Glomerular visceral epithelial cell (primary cell): ENCODE data around the gene CUL4A.
"Not testable (repeated sequence)": the region's sequence is repeated elsewhere in the genome, so short reads cannot be mapped to it uniquely, and the experiment has no call there.

Source experiments
- DNase-seq: peaks from one replicate; pipeline ENCODE4 v3.0.0-alpha.2; 2016; ENCODE audit errors: extremely low spot score

CUL4A gene

DNA sequence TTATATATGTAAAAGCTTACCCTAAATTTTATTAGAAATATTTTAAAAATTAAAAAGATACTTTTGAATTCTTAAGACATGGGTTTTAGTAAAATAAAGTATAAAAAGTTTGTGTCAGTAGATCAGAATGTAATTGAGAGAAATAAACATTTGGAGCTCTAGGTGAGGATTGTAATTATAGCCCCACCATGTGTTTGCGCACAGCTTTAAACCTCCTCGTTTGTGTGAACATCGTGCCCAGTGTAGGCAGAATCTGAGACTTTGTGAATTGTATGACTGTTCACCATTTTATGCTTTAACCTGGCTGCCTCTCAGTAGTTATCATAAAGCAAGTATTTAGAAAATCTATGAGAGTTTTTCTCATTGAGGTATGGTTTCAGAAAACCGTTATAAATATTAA lies 29.1 kb downstream of the CUL4A start:
- no peak for DNase-seq

DNA sequence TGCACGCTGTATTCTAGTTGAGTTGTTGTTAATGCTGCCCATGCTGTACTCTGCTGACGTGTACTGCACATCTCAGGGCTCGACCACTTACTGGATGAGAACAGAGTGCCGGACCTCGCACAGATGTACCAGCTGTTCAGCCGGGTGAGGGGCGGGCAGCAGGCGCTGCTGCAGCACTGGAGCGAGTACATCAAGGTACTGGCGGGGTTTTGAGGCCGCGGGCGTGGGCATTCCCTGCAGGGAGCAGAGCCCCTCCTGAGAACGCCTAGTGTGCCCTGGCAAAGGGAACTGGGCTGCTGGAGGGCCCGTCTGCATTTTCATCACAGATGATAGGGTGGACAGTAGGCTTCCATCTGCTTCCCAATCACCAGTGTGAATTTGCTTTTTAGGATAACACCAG lies 29.9 kb downstream of the CUL4A start:
- DNase-seq: no peak

GRCh38 chr13:113239986-113240385 lies 30.6 kb downstream of the CUL4A start:
- no peak for DNase-seq

- DNase-seq: not testable (repeated sequence)
Observed at GRCh38 chr13:113241623-113242022, 32.2 kb downstream of the CUL4A start.

- DNase-seq: no peak
Observed at GRCh38 chr13:113243847-113244246, 34.4 kb downstream of the CUL4A start.

GRCh38 chr13:113245849-113246796 lies 36.7 kb downstream of the CUL4A start:
- peak; percentile 16 for DNase-seq

GRCh38 chr13:113252516-113253095 lies 43.2 kb downstream of the CUL4A start:
- DNase-seq: no peak

DNA sequence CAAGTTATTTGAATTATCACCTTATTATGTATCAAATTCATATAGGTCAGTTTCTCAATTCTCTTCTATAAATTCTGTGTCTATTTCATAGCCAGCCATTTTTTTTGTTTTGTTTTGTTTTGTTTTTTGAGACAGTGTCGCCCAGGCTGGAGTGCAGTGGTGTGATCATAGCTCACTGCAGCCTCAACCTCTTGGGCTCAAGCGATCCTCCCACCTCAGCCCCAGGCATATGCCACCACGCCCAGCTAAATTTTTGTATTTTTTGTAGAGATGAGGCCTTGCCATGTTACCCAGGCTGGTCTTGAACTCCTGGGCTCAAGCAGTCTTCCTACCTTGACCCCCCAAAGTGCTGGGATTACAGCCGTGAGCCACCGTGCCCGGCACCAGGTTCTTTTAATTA lies 48.5 kb downstream of the CUL4A start:
- not testable (repeated sequence) for DNase-seq

GRCh38 chr13:113258321-113259054 lies 49.1 kb downstream of the CUL4A start:
- DNase-seq: no peak

DNA sequence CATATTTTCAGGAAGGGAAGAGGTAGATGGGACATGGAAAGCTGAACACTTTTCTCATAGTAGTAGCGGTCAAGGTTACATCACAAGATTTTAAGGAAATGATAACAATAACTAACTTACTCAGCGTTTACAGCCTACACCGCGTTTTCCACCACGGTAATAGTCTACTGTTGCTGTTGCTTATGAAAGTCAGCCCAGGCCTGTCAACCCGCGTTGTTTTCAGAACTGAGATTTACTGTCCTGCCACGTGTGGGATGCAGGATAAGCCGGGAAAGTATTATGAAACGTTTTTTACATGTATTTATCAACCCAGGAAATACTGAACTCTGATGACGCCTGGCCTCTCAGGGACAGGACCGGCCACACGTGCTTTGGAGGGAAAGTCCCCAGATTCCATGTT lies 51.6 kb downstream of the CUL4A start:
- DNase-seq: no peak

DNA sequence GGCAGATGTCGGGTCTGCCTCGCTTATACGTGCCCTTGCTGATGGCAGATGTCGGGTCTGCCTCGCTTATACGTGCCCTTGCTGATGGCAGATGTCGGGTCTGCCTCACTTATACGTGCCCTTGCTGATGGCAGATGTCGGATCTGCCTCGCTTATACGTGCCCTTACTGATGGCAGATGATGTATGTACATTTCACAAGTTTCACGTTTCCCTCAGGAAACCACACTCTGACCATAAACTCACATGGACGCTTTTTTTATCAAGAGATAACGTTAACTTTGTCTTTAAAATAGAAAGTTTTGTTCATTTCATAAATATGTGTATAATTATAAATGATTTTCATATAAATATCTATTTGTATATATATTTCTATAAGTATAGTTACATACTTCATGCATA lies 53.6 kb downstream of the CUL4A start:
- DNase-seq: not testable (repeated sequence)

DNA sequence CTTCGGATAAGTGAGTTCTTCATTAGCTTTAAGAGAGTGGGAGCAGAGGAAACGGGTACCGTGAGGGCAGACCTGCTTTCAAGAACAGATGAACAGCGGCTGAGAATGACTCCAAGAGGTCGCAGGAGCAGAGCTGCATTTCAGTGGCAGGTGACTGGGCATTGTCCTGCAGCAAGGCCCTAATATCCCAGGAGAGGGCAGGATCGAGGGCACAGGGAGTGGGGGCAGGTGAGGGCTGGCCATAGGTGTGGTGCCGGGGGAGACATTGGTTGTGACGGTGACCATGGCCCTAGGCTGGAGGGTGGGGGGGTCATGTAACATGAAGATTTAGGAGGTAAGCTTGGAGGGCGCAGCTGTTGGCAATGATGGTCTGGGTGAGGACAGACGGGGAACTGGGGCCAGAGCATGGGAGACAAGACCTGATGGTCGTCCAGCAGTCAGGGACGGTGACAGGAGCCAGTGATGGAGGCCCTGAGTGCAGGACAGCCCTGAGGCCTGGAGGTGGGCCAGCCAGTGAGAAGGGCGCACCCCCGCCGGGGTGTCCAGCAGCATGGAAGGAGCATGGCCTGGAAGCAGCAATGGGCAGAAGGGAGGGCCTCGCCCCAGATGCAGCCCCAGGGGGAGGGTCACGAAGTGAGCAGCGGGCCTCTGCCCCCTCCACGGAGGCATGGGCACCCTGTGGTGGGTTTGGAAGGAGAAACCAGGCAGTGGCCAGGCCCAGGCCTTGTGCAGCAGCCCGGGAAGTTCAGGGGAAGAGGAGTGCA lies 58.4 kb downstream of the CUL4A start:
- DNase-seq: no peak

DNA sequence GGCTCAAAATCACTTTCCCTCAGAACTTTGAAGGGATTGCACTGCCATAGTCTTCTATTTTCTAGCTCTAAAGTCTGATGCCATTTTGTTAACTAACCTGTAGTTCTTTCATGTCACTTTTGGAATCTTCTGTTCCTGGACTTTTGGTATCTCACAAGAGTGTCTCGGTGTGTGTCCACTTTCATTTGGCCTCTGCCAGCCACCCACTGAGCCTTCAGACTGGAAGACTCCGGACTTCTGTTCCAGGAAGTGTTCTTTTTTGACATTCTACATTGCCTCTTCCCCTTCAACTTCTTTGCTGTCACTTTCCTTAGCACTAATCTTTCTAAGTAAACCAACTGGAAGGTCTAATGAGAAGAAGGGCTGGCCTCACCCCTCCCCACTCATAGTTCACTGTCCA lies 62.6 kb downstream of the CUL4A start:
- no peak for DNase-seq

DNA sequence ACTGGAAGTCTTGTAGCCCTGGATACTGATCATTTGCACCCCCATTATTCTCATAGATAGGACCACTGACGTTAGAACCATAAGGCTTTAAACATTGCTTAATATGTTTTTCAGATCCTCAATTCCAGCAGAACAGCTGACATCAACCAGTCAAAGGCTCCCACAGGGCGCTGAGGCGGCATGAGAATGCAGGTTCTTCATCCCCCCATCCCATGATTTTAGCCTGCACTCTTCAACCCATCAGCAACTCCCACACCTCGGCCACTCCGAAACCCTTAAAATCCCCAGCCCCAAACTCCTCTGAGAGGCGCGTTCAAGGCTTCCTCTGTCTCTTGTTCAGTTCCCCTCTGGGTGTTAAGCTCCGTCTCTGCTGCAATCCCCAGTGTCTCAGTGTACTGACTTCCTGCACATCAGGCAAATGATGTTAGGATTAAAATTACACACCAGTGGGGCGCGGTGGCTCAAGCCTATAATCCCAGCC lies 63.3 kb downstream of the CUL4A start:
- DNase-seq: no peak

- DNase-seq: no peak
Observed at GRCh38 chr13:113273321-113273720, 63.9 kb downstream of the CUL4A start.

GRCh38 chr13:113273851-113274590 lies 64.6 kb downstream of the CUL4A start:
- peak; percentile 82 for DNase-seq

DNA sequence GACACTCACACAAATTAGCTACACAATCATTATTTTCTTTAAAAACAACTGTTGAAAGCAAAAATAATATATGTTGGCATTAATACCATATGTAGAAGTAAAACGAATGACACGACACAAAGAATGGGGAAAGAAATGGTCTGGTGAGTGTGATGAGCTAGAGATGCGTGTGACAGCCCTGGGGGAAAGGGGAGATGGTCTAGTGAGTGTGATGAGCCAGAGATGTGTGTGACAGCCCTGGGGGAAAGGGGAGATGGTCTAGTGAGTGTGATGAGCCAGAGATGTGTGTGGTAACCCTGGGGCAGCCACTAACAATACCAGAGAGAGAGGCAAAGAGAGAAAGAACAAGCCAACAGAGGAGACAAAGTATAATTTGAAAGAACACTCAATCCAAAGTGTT lies 65.3 kb downstream of the CUL4A start:
- DNase-seq: no peak

GRCh38 chr13:113275387-113275786 lies 66.0 kb downstream of the CUL4A start:
- peak; percentile 71 for DNase-seq

- DNase-seq: no peak
Observed at GRCh38 chr13:113280126-113280525, 70.7 kb downstream of the CUL4A start.

DNA sequence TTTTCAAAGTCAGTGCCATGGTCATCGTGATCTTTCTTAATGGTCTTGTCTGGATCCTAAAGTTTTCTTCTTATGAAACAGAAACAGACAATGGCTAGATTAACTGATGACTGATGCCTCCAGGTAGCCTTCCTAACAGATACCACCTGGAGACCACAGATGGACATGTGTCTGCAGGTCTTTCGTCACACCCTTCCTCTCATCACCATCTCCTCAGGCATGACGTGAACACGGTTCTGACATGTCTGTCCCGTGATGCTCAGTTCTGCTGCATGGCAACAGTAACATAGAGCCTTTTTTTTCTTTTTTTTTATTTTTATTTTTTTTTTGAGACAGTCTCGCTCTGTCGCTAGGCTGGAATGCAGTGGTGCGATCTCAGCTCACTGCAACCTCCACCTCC lies 74.5 kb downstream of the CUL4A start:
- DNase-seq: no peak

- DNase-seq: no peak
Observed at GRCh38 chr13:113288880-113289279, 79.5 kb downstream of the CUL4A start.
